Renal cortical epithelial cell (primary cell): ENCODE data around the gene MRPS12. TPM values are rescaled to one million over a fixed set of nuclear protein-coding genes. Genes with fewer than 3 reads are reported as not detected.
"Not testable (repeated sequence)": the region's sequence is repeated elsewhere in the genome, so short reads cannot be mapped to it uniquely, and the experiment has no call there.

Experiments used
- DNase-seq: peaks from one replicate; pipeline ENCODE4 v3.0.0-alpha.2; 2011; ENCODE audit warnings: low read depth
- total RNA-seq: library from RNA; depleted of rRNA; stranded (reverse); fragments of >200 nt; gene quantifications from 2 replicates; pipeline ENCODE4 v1.2.3, GENCODE V29; 2014

Gene MRPS12
- total RNA-seq: 38.4 and 49.8 TPM in 2 replicates

- DNase-seq: peak; percentile 98
These were observed at the start of gene MRPS12 for GRCh38 chr19:38930776-38931520. MRPS12 (plus strand) TSS chr19:38930944; CDS start chr19:38931295, 351 bp downstream.

- no peak for DNase-seq
These were observed 47.5 kb upstream of the MRPS12 start for GRCh38 chr19:38883286-38883685.

- not testable (repeated sequence) for DNase-seq
These were observed 46.1 kb upstream of the MRPS12 start for GRCh38 chr19:38884691-38885090.

GRCh38 chr19:38888876-38889275 lies 41.9 kb upstream of the MRPS12 start:
- DNase-seq: no peak

- DNase-seq: no peak
These were observed 40.9 kb upstream of the MRPS12 start for GRCh38 chr19:38889803-38890202.

- DNase-seq: no peak
These were observed 40.1 kb upstream of the MRPS12 start for GRCh38 chr19:38890686-38891085.

GRCh38 chr19:38891771-38892170 lies 39.0 kb upstream of the MRPS12 start:
- DNase-seq: no peak

GRCh38 chr19:38892841-38893240 lies 37.9 kb upstream of the MRPS12 start:
- no peak for DNase-seq

GRCh38 chr19:38893341-38893771 lies 37.4 kb upstream of the MRPS12 start:
- no peak for DNase-seq

GRCh38 chr19:38894968-38895367 lies 35.8 kb upstream of the MRPS12 start:
- no peak for DNase-seq

GRCh38 chr19:38898788-38899446 lies 31.8 kb upstream of the MRPS12 start:
- peak; percentile 7 for DNase-seq

- DNase-seq: peak; percentile 99
These were observed 31.1 kb upstream of the MRPS12 start, which contains the start of the genes NFKBIB and SIRT2 for GRCh38 chr19:38899447-38900201. NFKBIB (plus strand) TSS chr19:38899969; CDS start chr19:38900033, 64 bp downstream. SIRT2 (minus strand) TSS chr19:38899618; CDS start chr19:38899521, 97 bp downstream.

GRCh38 chr19:38900202-38900629 lies 30.5 kb upstream of the MRPS12 start:
- peak; percentile 45 for DNase-seq

- DNase-seq: no peak
These were observed 30.0 kb upstream of the MRPS12 start for GRCh38 chr19:38900743-38901190.

- no peak for DNase-seq
These were observed 29.1 kb upstream of the MRPS12 start for GRCh38 chr19:38901683-38902082.

GRCh38 chr19:38904581-38905539 lies 25.9 kb upstream of the MRPS12 start:
- no peak for DNase-seq

- DNase-seq: no peak
These were observed 25.1 kb upstream of the MRPS12 start for GRCh38 chr19:38905620-38906019.

- no peak for DNase-seq
These were observed 23.5 kb upstream of the MRPS12 start for GRCh38 chr19:38907227-38907626.

GRCh38 chr19:38907670-38908069 lies 23.1 kb upstream of the MRPS12 start:
- no peak for DNase-seq

- no peak for DNase-seq
These were observed 21.8 kb upstream of the MRPS12 start for GRCh38 chr19:38908911-38909310.

- DNase-seq: no peak
These were observed 20.3 kb upstream of the MRPS12 start for GRCh38 chr19:38910488-38910887.
